ENCODE measurements around the gene LRRC66.

The LRRC66 gene

DNA sequence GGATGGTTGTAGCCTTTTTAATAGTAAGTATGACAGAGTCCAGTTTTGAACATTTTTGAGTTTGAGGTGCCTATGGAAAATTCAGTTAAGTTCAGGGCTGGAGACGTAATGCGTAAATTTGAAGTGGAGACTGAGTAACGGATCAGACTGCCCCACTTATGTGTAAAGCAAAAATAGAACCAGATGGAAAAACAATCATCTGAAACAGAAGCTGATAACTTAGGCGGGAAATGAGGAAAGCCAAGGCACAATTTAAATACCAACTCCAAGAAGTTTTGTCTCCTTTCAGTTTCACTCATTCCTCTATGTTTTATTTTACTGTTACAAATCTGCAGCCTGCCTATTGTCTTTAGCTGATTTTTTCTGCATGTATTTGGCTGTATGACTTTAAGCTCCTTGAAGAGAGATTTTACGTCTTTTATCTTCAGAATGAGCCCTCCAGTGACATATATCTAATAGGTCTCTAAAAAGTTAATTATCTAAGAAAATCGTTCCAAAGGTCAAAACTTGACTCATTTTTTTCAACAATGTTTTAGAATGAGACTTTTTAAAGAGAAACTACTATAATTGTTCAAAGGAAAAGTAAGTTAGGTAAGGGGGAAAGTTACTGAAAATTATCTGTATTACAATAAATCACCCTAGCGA, 16.8 kb upstream of the LRRC66 start:
- no peak for TF ChIP-seq CTCF (IDR thresholded peaks at IDR 0.05; ENCODE audit: extremely low read depth, missing control alignments)
- no peak for DNase-seq (ENCODE audit: low spot score)

GRCh38 chr4:52035190-52035589, 15.0 kb upstream of the LRRC66 start:
- DNase-seq (ENCODE audit: low spot score) = no peak
- no peak for TF ChIP-seq CTCF (IDR thresholded peaks at IDR 0.05; ENCODE audit: extremely low read depth, missing control alignments)

- TF ChIP-seq CTCF (IDR thresholded peaks at IDR 0.05; ENCODE audit: extremely low read depth, missing control alignments) = no peak
- DNase-seq (ENCODE audit: low spot score) = no peak
Observed at GRCh38 chr4:52032005-52032404, 11.8 kb upstream of the LRRC66 start.

DNA sequence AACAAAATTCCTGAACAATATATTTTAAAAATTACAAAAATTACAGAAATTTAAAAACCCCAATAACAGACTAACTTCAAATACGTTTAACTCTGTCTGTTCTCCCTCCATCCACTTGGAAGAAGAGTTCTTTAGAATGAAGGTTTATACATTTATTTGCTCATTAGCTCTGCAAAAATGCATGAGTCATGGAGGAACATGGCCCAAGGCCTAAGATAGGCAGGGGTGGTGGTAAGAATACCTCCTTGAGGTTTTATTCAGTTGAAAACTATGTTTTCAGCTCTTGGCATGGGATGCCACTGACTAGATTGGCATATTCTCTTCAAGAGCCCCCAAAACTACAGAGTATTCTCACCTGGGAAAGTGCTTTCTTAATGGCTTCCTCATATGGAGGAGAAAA, 8.8 kb upstream of the LRRC66 start:
- no peak for TF ChIP-seq CTCF (IDR thresholded peaks at IDR 0.05; ENCODE audit: extremely low read depth, missing control alignments)
- no peak for DNase-seq (ENCODE audit: low spot score)

DNA sequence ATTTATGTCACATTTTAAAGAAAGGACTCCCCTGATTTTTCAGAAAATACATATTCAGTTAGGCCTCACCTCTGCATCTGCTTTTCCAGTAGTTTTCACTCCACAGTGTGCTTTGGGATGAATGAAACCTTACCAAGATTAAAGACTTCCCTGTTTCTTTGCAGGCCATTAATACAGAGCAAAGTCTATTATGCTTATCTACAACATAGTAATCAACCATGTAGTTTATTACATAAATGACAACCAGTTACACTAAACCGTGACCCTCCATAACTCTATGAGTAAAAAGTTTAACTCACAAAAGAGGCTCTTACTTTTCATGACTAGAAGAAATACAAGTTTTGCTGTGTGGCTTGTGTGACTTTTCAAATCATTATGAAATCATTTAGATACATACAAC, 2.3 kb downstream of the LRRC66 start:
- no peak for DNase-seq (ENCODE audit: low spot score)
- no peak for TF ChIP-seq CTCF (IDR thresholded peaks at IDR 0.05; ENCODE audit: extremely low read depth, missing control alignments)

GRCh38 chr4:52016981-52017380, 3.2 kb downstream of the LRRC66 start:
- no peak for DNase-seq (ENCODE audit: low spot score)
- no peak for TF ChIP-seq CTCF (IDR thresholded peaks at IDR 0.05; ENCODE audit: extremely low read depth, missing control alignments)

GRCh38 chr4:52015366-52015765, 4.8 kb downstream of the LRRC66 start:
- TF ChIP-seq CTCF (IDR thresholded peaks at IDR 0.05; ENCODE audit: extremely low read depth, missing control alignments) = no peak
- no peak for DNase-seq (ENCODE audit: low spot score)
